ENCODE results near the gene SORCS1. TPM values are rescaled to one million over a fixed set of nuclear protein-coding genes. Genes with fewer than 3 reads are reported as not detected.
A peak's percentile ranks its signal among the peaks of the same experiment; 100 is the strongest.

Gene SORCS1
- total RNA-seq, 1 experiment from 2014 or later: not detected

DNA sequence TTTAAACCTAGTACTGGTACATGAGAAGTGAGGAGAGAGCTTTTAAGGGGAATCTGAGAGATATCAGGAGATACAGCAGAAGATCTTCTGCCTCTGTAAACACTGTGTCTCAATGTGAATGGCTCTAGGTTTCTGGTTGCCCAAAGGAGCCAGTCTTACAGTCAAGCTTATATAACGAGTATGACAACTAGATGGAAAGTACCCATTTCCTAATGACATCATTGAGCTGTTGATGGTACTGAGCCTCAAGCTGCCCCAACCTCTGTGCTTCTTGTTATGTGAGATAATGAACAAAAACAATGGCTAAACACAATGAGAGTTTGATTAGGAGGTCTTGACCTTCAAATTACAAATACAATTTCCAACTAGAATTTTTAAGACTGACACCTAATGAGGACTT lies 451.5 kb downstream of the SORCS1 start:
- DNase-seq (ENCODE audit: low read depth, low spot score) (no peak), ATAC-seq (no peak)
- Histone ChIP-seq H3K79me2 (ENCODE audit: insufficient read depth, low read length) (no peaks in the 10 kb centered on the region), H3K9me2 (ENCODE audit: insufficient read depth) (no peaks in the 10 kb centered on the region), H3K36me3 (ENCODE audit: control insufficient read depth in 1 of 2, insufficient read depth in 2 of 2, low read length in 2 of 2) (no peaks in the 10 kb centered on the region), H3K27me3 (ENCODE audit: insufficient read depth, low read length) (no peaks in the 10 kb centered on the region), H2AFZ (ENCODE audit: low read depth, low read length, poor library complexity, severe bottlenecking) (no peak overlapping the region), H3K4me1 (ENCODE audit: control insufficient read depth in 1 of 2, insufficient read depth in 2 of 2, low read length in 2 of 2) (no peaks in the 10 kb centered on the region), H3K9ac (ENCODE audit: low read length) (no peak overlapping the region), H4K20me1 (ENCODE audit: insufficient read depth) (no peaks in the 10 kb centered on the region), H3K4me3 (replicated peaks in 1 of 2; ENCODE audit: low read depth in 1 of 2, low read length in 2 of 2) (no peak overlapping the region), H3K4me2 (ENCODE audit: low read length) (no peak overlapping the region), H3K9me3 (ENCODE audit: control insufficient read depth in 1 of 2, insufficient read depth in 1 of 2, low read depth in 1 of 2, low read length in 2 of 2) (peaks cover 9 to 11% of the 10 kb centered on the region in 2 experiments; a peak in 2 of 4 replicates), H3K27ac (ENCODE audit: low read depth, low read length) (no peak overlapping the region)
- ChIA-PET CTCF (no interaction called here), POLR2A (no interaction called here), RAD21 (ENCODE audit: low non-redundant PET in 1 of 2, low total read pairs in 2 of 2, uncharacterized antibody in 2 of 2, unreplicated experiment in 2 of 2) (no interaction called here)
- TF ChIP-seq SRF (IDR thresholded peaks at IDR 0.05; ENCODE audit: low read depth) (no peak), SP1 (IDR thresholded peaks at IDR 0.05; ENCODE audit: low read depth) (no peak), EZH2 (IDR thresholded peaks at IDR 0.05) (no peak), CBX3 (IDR thresholded peaks at IDR 0.05; ENCODE audit: low read depth) (no peak), FOSL1 (IDR thresholded peaks at IDR 0.05; ENCODE audit: low read depth) (no peak), POLR2A (IDR thresholded peaks at IDR 0.05; ENCODE audit: borderline replicate concordance, extremely low read depth, insufficient read depth, insufficient read length) (no peak), CEBPB (IDR thresholded peaks at IDR 0.05; ENCODE audit: low read depth) (no peak), ELF1 (IDR thresholded peaks at IDR 0.05; ENCODE audit: borderline replicate concordance, low read depth) (no peak), SIN3A (IDR thresholded peaks at IDR 0.05; ENCODE audit: low read depth) (no peak)
- BruUV-seq (replicated peaks): no TSS peak
- intact Hi-C loops (cut with micrococcal nuclease): loop anchor here (5.0 kb wide), 1 partner anchor 1834 kb away; no protein-coding TSS in a partner anchor

DNA sequence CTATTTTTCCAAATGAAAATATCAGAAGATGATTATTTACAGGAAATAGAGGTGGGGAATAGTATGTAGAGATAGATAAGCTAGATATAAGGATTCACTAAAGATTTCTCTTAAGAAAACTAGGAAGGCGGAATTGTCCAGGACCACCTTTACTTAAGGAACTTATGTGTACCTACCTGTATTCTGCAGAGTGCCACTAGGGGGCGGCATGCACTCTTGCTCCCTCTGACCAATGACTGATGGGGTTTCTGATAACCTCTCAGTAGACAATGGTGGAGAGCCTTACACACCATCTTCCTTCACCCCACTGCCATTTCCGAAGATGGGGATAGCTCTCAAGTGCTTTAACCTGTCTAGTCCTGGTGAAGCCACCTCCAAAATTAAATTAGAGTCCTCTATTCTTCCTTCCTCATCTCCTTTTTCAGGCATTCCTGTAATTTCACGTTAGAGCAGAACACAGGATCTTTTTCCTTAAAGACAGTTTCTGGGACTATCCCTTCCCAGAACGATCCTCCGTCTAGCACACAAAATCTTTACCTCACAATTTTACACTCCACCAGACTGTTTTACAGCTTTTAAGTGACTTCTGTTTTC lies 453.1 kb downstream of the SORCS1 start:
- TF ChIP-seq, protein P1, sequence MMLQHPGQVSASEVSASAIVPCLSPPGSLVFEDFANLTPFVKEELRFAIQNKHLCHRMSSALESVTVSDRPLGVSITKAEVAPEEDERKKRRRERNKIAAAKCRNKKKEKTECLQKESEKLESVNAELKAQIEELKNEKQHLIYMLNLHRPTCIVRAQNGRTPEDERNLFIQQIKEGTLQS (IDR thresholded peaks at IDR 0.05): no peak
- TF ChIP-seq, protein P2, sequence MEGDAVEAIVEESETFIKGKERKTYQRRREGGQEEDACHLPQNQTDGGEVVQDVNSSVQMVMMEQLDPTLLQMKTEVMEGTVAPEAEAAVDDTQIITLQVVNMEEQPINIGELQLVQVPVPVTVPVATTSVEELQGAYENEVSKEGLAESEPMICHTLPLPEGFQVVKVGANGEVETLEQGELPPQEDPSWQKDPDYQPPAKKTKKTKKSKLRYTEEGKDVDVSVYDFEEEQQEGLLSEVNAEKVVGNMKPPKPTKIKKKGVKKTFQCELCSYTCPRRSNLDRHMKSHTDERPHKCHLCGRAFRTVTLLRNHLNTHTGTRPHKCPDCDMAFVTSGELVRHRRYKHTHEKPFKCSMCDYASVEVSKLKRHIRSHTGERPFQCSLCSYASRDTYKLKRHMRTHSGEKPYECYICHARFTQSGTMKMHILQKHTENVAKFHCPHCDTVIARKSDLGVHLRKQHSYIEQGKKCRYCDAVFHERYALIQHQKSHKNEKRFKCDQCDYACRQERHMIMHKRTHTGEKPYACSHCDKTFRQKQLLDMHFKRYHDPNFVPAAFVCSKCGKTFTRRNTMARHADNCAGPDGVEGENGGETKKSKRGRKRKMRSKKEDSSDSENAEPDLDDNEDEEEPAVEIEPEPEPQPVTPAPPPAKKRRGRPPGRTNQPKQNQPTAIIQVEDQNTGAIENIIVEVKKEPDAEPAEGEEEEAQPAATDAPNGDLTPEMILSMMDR (IDR thresholded peaks at IDR 0.05 in 2 of 3, conservative IDR thresholded peaks at IDR 0.05 in 1 of 3; ENCODE audit: borderline replicate concordance in 1 of 3, insufficient read depth in 1 of 3, low read depth in 2 of 3, low read length in 2 of 3): peak in 2 of 3 experiments; percentile 70 to 77; a peak in 4 of 6 replicates
- TF ChIP-seq RAD21 (IDR thresholded peaks at IDR 0.05; ENCODE audit: low read depth): peak; percentile 34
- peak; percentile 6 for DNase-seq (ENCODE audit: low read depth, low spot score)
- no peaks in the 10 kb centered on the region for H3K27me3 ChIP-seq (ENCODE audit: insufficient read depth, low read length)
- intact Hi-C loops (cut with micrococcal nuclease): loop anchor here (5.0 kb wide), 1 partner anchor 1836 kb away; no protein-coding TSS in a partner anchor
- H3K9me2 ChIP-seq (ENCODE audit: insufficient read depth): no peaks in the 10 kb centered on the region
- no peak overlapping the region for H3K27ac ChIP-seq (ENCODE audit: low read depth, low read length)
- H3K79me2 ChIP-seq (ENCODE audit: insufficient read depth, low read length): no peaks in the 10 kb centered on the region
- H4K20me1 ChIP-seq (ENCODE audit: insufficient read depth): no peaks in the 10 kb centered on the region
- no peak overlapping the region for H3K9ac ChIP-seq (ENCODE audit: low read length)
- H3K4me3 ChIP-seq (replicated peaks in 1 of 2; ENCODE audit: low read depth in 1 of 2, low read length in 2 of 2): no peak overlapping the region
- no peak overlapping the region for H3K4me2 ChIP-seq (ENCODE audit: low read length)
- ChIA-PET CTCF (no interaction called here), POLR2A (no interaction called here), RAD21 (ENCODE audit: low non-redundant PET in 1 of 2, low total read pairs in 2 of 2, uncharacterized antibody in 2 of 2, unreplicated experiment in 2 of 2) (no interaction called here)
- H2AFZ ChIP-seq (ENCODE audit: low read depth, low read length, poor library complexity, severe bottlenecking): no peak overlapping the region
- H3K9me3 ChIP-seq (ENCODE audit: control insufficient read depth in 1 of 2, insufficient read depth in 1 of 2, low read depth in 1 of 2, low read length in 2 of 2): peaks cover 5 to 12% of the 10 kb centered on the region in 2 experiments; a peak in 2 of 4 replicates
- H3K36me3 ChIP-seq (ENCODE audit: control insufficient read depth in 1 of 2, insufficient read depth in 2 of 2, low read length in 2 of 2): no peaks in the 10 kb centered on the region
- no peaks in the 10 kb centered on the region for H3K4me1 ChIP-seq (ENCODE audit: control insufficient read depth in 1 of 2, insufficient read depth in 2 of 2, low read length in 2 of 2)
- BruUV-seq (replicated peaks): no TSS peak
- ATAC-seq: peak; percentile 68

Measured in HCT116 (cell line).